ENCODE results near the gene TNFSF11. TPM values are rescaled to one million over a fixed set of nuclear protein-coding genes. Genes with fewer than 3 reads are reported as not detected.

TNFSF11 gene
- total RNA-seq, 2 experiments from 2014 or later: 3.7 to 4.5 TPM

DNA sequence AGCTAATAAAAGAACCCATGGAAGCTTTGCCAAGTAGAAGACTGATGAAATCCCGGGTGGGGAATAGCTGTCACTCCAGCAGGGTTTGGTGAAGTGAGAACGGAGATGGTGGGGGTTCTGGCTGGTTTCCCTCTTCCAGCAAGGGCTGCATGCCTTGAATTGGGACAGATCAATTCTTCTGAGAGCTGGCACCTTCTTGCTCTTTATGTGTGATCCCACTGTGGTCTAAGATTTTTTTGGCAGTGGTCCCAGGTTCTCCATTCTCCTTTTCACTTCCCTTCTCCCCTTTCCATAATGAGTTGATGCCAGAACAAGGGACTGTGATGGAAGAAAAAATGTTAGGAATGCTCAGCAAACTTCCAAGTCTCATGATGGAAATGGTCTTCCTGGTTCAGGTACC, 50.0 kb downstream of the TNFSF11 start:
- Mint-ChIP-seq H3K36me3 (no peaks in the 10 kb centered on the region), H3K4me1 (ENCODE audit: low read depth) (no peaks in the 10 kb centered on the region), H3K27me3 (peaks cover 6% of the 10 kb centered on the region), H3K9me3 (no peaks in the 10 kb centered on the region), H3K27ac (no peak overlapping the region), H3K4me3 (no peak overlapping the region)
- intact Hi-C loops (cut with micrococcal nuclease): no loop called here
- POLR2A ChIA-PET: no interaction called here
- CTCF ChIA-PET: no interaction called here
- DNase-seq: no peak

DNA sequence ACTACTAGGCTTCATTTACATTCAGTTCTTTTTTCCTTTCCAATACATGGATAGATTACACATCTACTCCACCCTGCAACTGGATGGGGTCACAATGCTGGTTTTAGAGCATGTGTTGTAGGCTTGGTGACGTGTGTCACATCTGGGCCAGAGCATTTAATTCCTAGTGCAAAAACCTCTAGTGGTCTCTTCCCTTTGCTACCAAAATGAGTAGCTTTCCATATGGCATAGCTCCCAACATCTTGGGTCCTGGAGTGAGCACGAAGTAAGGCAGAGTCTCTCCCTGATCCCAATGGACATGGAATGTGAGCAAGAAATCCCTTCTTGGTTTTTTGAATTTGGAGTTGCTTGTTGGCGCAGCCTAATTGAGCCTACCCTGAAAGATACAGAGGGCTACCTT, 51.7 kb downstream of the TNFSF11 start:
- H3K27me3 Mint-ChIP-seq: peaks cover 6% of the 10 kb centered on the region
- H3K9me3 Mint-ChIP-seq: no peaks in the 10 kb centered on the region
- ChIA-PET POLR2A (no interaction called here), CTCF (no interaction called here)
- no peaks in the 10 kb centered on the region for H3K36me3 Mint-ChIP-seq
- H3K4me1 Mint-ChIP-seq (ENCODE audit: low read depth): no peaks in the 10 kb centered on the region
- no peak for DNase-seq
- H3K27ac Mint-ChIP-seq: no peak overlapping the region
- no peak overlapping the region for H3K4me3 Mint-ChIP-seq
- intact Hi-C loops (cut with micrococcal nuclease): no loop called here

DNA sequence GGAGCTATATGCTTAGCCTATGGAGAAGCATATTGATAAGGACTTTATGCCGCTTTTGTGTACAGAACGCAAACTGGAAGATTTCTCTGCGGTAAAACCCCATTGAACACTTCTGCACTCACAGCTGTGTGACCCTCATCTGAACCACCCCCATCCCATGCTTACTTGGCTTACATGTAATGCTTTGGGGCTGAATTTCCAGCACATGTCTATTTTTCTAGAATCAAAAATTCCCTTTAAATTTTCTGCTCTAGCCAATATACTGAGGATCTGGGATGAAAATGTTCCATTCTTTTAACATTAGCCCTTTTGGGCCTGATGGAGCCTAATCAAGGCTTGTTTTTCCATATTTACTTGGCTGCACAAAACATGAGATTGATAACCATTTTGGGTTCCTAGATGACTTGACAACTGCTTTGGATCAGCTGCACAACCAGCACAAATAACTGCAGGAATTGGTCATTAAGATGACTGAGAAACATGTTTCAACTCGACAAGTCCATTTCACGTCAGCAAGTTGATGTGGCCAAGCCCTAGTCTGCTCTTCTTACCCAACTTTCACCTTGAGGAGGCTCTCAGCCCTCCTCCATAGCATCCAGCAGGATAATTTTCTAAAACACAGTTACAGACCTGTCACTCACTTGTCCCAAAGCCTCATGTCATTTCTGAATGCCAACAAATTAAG, 52.4 kb downstream of the TNFSF11 start:
- POLR2A ChIA-PET: no interaction called here
- no peaks in the 10 kb centered on the region for H3K9me3 Mint-ChIP-seq
- H3K36me3 Mint-ChIP-seq: no peaks in the 10 kb centered on the region
- CTCF ChIA-PET: no interaction called here
- H3K27ac Mint-ChIP-seq: no peak overlapping the region
- H3K4me3 Mint-ChIP-seq: no peak overlapping the region
- no peaks in the 10 kb centered on the region for H3K4me1 Mint-ChIP-seq (ENCODE audit: low read depth)
- H3K27me3 Mint-ChIP-seq: peaks cover 6% of the 10 kb centered on the region
- no peak for DNase-seq
- intact Hi-C loops (cut with micrococcal nuclease): no loop called here

DNA sequence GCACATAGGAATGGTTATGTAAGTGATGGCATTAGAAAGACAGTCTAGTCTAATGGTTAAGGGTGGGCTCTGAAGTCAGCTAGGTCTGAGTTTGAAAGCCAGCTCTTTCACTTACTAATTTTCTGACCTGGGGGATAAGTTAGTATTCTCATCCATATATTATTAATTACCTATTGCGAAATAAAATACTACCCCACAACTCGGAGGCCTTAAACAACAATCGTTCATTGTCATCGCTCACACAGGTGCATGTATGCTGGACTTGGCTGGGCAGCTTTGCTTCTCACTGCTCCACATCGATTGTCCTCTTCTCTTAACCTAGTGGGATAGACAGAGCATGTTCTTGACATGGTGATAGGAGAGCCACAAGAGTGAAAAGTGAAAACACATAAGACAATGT, 54.7 kb downstream of the TNFSF11 start:
- ChIA-PET POLR2A (no interaction called here), CTCF (no interaction called here)
- H3K36me3 Mint-ChIP-seq: no peaks in the 10 kb centered on the region
- no peak overlapping the region for H3K27ac Mint-ChIP-seq
- intact Hi-C loops (cut with micrococcal nuclease): no loop called here
- H3K9me3 Mint-ChIP-seq: no peaks in the 10 kb centered on the region
- H3K27me3 Mint-ChIP-seq: peaks cover 3% of the 10 kb centered on the region
- no peak for DNase-seq
- H3K4me1 Mint-ChIP-seq (ENCODE audit: low read depth): no peaks in the 10 kb centered on the region
- no peak overlapping the region for H3K4me3 Mint-ChIP-seq

DNA sequence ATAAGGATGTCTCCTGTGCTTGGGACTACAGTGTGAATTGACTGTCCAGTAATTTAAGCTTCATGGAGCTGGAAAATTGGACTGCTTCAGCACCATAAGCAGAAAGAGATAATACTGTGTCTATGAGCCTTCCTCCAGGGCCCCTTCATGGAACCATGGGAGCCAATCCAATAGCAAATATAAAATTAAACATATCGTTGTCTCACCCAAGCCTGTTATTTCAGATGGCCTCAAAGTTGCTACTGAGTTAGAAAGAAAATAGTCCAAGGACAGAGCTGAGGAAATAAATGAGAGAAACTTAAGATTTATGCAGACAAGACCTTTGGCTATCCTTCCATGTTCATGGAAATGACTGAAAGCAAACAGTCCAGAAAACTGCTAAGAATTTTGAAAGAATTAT, 57.2 kb downstream of the TNFSF11 start:
- Mint-ChIP-seq H3K4me1 (ENCODE audit: low read depth) (no peaks in the 10 kb centered on the region), H3K27ac (no peak overlapping the region), H3K27me3 (peaks cover 5% of the 10 kb centered on the region), H3K9me3 (no peaks in the 10 kb centered on the region), H3K4me3 (no peak overlapping the region), H3K36me3 (no peaks in the 10 kb centered on the region)
- no peak for DNase-seq
- intact Hi-C loops (cut with micrococcal nuclease): no loop called here
- ChIA-PET CTCF (no interaction called here), POLR2A (no interaction called here)

DNA sequence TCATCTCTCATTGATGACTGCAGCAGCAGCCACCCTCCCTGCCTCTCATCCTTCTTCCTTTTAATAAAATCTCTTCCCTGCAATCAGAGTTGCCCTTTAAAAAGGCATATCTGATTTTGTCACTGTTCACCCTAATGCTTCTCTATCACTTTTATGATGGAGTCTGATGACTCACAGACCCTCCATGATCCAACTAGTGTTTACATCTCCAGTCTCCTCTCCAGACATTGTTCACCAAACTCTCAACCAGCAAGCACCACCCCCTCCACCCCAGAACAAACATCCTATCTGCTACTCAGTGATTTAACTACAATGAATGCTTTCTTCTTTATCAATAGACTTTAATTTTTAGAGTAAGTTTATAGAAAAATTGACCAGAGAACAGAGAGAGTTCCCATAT, 59.5 kb downstream of the TNFSF11 start:
- no peak for DNase-seq
- Mint-ChIP-seq H3K9me3 (no peaks in the 10 kb centered on the region), H3K27me3 (peaks cover 5% of the 10 kb centered on the region), H3K36me3 (no peaks in the 10 kb centered on the region), H3K4me1 (ENCODE audit: low read depth) (no peaks in the 10 kb centered on the region), H3K4me3 (no peak overlapping the region), H3K27ac (no peak overlapping the region)
- ChIA-PET CTCF (no interaction called here), POLR2A (no interaction called here)
- intact Hi-C loops (cut with micrococcal nuclease): no loop called here

DNA sequence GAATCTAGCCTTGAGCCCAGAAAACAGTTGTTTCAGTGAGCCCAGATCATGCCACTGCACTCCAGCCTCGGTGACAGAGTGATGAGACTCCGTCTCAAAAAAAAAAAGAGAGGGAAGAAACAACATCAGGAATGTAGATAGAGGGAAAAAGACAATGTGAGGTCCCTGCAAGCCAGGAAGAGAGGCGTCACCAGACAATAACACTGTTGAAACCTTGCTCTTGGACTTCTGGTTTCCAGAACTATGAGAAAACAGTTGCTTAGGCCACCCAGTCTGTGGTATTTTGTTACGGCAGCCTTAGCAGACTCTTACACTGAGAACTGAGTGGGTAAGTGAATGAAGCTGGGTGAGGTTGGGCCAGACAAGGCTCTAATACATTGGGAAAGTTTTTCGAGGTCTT, 64.1 kb downstream of the TNFSF11 start:
- Mint-ChIP-seq H3K4me1 (ENCODE audit: low read depth) (no peaks in the 10 kb centered on the region), H3K9me3 (no peaks in the 10 kb centered on the region), H3K27me3 (peaks cover 15% of the 10 kb centered on the region), H3K36me3 (no peaks in the 10 kb centered on the region), H3K4me3 (no peak overlapping the region), H3K27ac (no peak overlapping the region)
- ChIA-PET CTCF (no interaction called here), POLR2A (no interaction called here)
- intact Hi-C loops (cut with micrococcal nuclease): no loop called here
- no peak for DNase-seq

DNA sequence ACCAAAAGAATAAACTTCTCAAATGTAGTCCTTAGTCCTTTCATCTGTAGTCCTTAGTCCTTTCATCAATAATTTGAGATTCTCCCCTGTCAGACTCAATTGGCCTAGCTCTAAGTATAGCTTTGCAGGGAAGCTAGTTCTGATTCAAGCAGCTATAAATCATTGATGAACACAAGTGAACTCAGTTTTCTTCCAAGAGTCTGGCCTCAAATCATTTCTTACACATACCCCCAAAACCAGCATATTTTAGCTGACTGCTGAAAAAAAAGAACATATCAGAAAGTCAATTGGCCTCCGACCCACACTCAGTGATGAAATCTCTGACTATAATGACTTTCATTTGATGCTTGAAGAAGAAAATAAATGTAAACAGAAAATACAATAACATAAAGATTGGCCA, 64.9 kb downstream of the TNFSF11 start:
- Mint-ChIP-seq H3K27ac (no peak overlapping the region), H3K27me3 (peaks cover 15% of the 10 kb centered on the region), H3K36me3 (no peaks in the 10 kb centered on the region), H3K9me3 (no peaks in the 10 kb centered on the region), H3K4me1 (ENCODE audit: low read depth) (no peaks in the 10 kb centered on the region), H3K4me3 (no peak overlapping the region)
- ChIA-PET CTCF (no interaction called here), POLR2A (no interaction called here)
- intact Hi-C loops (cut with micrococcal nuclease): no loop called here
- DNase-seq: no peak

DNA sequence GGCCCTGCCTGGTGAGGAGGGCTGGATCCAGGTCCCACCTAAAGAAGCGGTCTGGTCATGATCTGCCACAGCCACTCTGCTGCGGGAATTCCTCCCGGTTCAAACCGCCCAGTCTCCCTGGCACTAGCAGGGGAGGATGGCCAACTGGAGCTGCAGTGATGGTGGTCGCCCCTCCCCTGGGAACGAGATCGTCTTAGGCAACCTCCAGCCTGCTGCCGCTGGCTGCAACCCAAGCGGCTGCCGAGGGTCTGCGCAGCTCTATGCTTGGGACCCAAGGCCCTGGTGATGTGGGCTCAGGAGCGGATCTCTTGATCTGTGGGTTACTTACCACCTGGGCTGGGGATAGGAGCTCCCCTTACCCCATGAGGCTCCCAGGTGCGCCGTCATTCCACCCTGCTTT, 69.1 kb downstream of the TNFSF11 start:
- Mint-ChIP-seq H3K4me1 (ENCODE audit: low read depth) (no peaks in the 10 kb centered on the region), H3K4me3 (no peak overlapping the region), H3K27me3 (peaks cover 9% of the 10 kb centered on the region), H3K9me3 (no peaks in the 10 kb centered on the region), H3K27ac (no peak overlapping the region), H3K36me3 (no peaks in the 10 kb centered on the region)
- ChIA-PET CTCF (no interaction called here), POLR2A (no interaction called here)
- intact Hi-C loops (cut with micrococcal nuclease): no loop called here
- no peak for DNase-seq

DNA sequence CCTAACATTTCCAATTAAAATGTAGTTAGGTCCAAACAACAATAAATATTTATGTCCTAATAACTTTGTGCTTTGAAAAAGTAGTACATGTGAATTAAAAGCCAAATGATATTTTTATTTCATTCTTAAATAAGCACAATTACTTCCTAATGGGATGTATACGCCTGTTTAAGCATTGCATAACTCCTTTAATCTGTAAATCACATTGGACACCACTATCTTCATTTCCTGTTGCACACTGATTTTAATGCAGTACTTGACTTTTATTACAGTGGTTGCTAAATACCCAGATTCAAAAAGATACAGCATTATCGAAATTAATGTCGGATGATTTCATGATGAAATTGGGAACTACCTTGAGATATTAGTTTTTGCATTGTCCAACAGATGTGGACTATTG, 70.9 kb downstream of the TNFSF11 start:
- intact Hi-C loops (cut with micrococcal nuclease): no loop called here
- Mint-ChIP-seq H3K9me3 (no peaks in the 10 kb centered on the region), H3K36me3 (no peaks in the 10 kb centered on the region), H3K4me3 (no peak overlapping the region), H3K4me1 (ENCODE audit: low read depth) (no peaks in the 10 kb centered on the region), H3K27me3 (peaks cover 13% of the 10 kb centered on the region), H3K27ac (no peak overlapping the region)
- POLR2A ChIA-PET: no interaction called here
- CTCF ChIA-PET: no interaction called here
- DNase-seq: no peak

DNA sequence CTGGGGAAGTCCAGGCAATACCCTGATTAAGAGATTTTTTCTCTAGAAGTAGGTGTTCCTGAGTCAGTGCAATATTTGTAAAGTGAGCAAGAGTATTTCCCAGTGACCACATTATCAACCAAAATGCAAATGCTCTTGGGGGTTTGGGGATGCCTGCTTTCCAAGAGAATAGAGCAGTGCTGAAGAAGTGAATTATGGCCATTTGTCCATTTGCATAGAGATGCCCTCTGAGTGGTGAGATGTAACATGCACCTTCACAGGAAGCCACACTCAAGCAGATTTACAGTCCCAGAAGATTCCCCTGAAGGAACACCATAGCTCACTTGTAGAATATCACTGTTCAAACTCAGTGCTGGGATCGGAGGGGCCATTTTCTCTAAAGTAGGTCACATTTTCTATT, 71.8 kb downstream of the TNFSF11 start:
- Mint-ChIP-seq H3K4me3 (no peak overlapping the region), H3K27ac (no peak overlapping the region), H3K27me3 (peaks cover 14% of the 10 kb centered on the region), H3K4me1 (ENCODE audit: low read depth) (no peaks in the 10 kb centered on the region), H3K9me3 (no peaks in the 10 kb centered on the region), H3K36me3 (no peaks in the 10 kb centered on the region)
- CTCF ChIA-PET: no interaction called here
- POLR2A ChIA-PET: no interaction called here
- DNase-seq: no peak
- intact Hi-C loops (cut with micrococcal nuclease): no loop called here

DNA sequence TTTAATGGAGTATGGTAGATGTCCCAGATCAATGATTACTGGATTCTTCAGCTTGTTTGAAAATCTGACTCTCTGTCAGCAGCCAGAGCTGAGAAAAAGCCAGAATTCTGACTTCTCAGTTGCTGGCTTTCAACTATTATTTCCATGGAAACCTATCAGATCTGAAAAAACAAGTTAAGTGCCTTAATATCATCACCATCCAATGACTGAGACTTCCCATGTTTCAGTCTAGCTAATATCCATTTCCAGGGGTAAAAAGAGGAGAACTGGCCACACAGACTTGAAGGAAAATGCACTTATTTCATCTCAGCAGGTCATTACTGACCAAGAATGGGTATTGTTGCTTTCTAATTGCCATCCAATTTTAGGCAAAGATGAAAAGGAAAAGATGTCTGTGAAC, 75.2 kb downstream of the TNFSF11 start:
- intact Hi-C loops (cut with micrococcal nuclease): no loop called here
- ChIA-PET POLR2A (no interaction called here), CTCF (no interaction called here)
- DNase-seq: no peak
- no peak overlapping the region for H3K4me3 Mint-ChIP-seq
- no peaks in the 10 kb centered on the region for H3K4me1 Mint-ChIP-seq (ENCODE audit: low read depth)
- peaks cover 28% of the 10 kb centered on the region for H3K27me3 Mint-ChIP-seq
- H3K9me3 Mint-ChIP-seq: no peaks in the 10 kb centered on the region
- no peak overlapping the region for H3K27ac Mint-ChIP-seq
- H3K36me3 Mint-ChIP-seq: no peaks in the 10 kb centered on the region

DNA sequence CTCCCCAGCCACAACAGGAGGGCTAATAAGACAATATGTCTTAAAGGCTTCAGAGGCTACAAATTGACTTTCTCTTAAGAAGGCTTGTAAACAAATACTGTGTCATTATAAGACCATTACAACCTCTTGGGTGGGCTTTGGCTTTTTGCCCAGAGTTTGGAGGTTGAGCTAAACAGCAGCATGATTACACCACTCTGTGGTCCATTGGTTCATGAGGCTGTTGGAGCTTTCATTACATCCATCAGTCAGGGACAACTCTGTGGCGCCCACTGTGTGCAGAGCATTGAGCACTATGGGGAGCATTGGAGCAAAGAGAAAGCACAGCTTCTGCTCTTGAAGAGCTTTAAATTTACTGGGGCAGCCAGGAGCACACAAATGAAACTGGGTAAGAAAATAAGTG, 75.9 kb downstream of the TNFSF11 start:
- no peaks in the 10 kb centered on the region for H3K36me3 Mint-ChIP-seq
- POLR2A ChIA-PET: no interaction called here
- no peaks in the 10 kb centered on the region for H3K4me1 Mint-ChIP-seq (ENCODE audit: low read depth)
- CTCF ChIA-PET: no interaction called here
- DNase-seq: no peak
- peaks cover 29% of the 10 kb centered on the region for H3K27me3 Mint-ChIP-seq
- no peaks in the 10 kb centered on the region for H3K9me3 Mint-ChIP-seq
- H3K27ac Mint-ChIP-seq: no peak overlapping the region
- intact Hi-C loops (cut with micrococcal nuclease): no loop called here
- no peak overlapping the region for H3K4me3 Mint-ChIP-seq

DNA sequence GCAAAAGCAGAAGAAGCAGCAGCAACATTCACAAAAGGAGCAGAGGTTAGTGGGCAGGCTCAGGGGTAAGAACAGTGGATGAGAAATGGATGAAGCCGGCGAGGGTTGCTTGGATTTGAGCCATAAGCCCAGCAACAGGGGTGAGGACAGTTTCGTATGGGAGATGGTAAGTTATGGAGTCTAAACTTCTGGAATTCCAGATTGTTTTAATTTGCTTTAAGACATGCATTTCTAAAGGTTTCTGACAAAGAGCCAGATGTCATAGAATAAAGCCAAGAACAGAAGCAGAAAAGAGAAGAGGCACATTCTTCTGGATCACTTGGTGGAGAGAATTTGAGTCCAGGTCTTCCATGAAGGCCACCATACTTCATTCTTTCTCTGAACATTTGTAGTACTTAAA, 76.6 kb downstream of the TNFSF11 start:
- Mint-ChIP-seq H3K4me3 (no peak overlapping the region), H3K4me1 (ENCODE audit: low read depth) (no peaks in the 10 kb centered on the region), H3K9me3 (no peaks in the 10 kb centered on the region), H3K27ac (no peak overlapping the region), H3K27me3 (peaks cover 34% of the 10 kb centered on the region), H3K36me3 (no peaks in the 10 kb centered on the region)
- intact Hi-C loops (cut with micrococcal nuclease): no loop called here
- DNase-seq: no peak
- ChIA-PET CTCF (no interaction called here), POLR2A (no interaction called here)

Measured in activated CD4-positive, alpha-beta memory T cell treated with anti-CD3 and anti-CD28 coated beads for 36 hours (primary cell).